DMS 273 (cell line): ENCODE measurements around the gene SPATA1.
"Not testable (repeated sequence)": the region's sequence is repeated elsewhere in the genome, so short reads cannot be mapped to it uniquely, and the experiment has no call there.

ENCODE experiments used
- DNase-seq: peaks from one replicate; lab custom pipeline; 2025; ENCODE audit not compliant: unreplicated experiment; lab: John Stamatoyannopoulos, UW

SPATA1 gene

DNA sequence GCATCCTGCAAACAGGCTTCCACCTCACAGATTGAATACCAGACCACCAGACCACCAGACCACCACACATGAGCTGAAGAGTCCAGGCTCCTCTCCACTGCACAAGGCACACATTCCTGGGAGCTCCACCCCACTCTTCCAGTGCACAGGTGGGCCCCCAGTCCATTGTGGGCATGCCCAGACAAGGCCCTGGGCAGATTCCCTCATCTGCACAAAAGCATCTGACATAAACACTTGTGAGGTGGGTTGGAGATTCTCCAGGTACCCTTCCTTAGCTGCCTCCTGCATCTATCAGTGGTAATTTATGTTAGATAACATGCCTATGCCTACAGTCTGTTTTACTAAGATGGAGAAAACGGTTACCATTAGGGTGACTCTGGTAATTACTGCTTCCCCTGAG lies 79.6 kb downstream of the SPATA1 start:
- no peak for DNase-seq

DNA sequence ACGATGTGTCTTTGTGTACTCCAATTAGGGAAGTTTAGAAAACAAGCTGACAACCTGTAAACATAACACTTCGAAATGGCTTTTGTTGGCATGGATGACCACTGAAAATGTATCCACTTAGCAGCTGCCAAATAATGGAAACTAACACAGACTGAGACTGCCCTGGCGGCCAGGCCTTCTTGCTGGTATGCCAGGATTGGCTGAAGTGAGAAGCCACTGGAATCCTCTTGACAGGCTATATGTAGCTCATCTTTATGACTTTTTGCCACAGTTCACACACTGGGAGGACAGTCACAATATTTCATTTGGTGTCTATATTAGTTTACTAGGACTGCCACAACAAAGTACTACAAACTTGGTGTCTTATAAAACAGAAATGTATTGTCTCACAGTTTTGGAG lies 80.9 kb downstream of the SPATA1 start:
- DNase-seq, result no peak

DNA sequence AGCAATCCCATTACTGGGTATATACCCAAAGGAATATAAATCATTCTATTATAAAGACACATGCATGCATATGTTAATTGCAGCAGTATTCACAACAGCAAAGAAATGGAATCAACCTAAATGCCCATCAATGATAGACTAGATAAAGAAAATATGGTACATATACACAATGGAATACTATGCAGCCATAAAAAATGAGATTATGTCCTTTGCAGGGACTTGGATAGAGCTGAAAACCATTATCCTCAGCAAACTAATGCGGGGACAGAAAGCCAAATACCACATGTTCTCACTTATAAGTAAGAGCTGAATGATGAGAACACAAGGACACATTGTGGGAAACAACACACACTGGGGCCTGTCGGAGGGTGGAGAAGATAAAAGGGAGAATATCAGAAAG lies 88.8 kb downstream of the SPATA1 start:
- not testable (repeated sequence) for DNase-seq

DNA sequence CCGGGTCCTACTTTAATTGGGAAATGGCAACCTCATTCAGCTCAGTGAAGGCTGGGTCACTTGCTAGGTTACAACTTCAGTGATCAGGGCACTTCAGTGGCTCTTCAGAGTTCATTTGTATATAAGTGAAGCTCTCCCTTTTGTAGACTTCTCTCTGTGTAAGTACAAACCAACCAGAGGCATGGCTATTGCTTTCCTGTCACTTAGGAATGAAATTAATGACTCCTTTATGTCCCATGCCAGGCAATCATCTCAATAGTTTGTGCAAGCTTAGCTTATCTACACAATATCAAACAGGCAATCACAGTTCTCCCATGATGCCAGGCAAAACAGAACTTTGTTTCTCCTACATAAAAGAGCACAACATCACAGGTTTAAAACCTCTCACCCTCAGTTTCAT lies 90.8 kb downstream of the SPATA1 start:
- no peak for DNase-seq

DNA sequence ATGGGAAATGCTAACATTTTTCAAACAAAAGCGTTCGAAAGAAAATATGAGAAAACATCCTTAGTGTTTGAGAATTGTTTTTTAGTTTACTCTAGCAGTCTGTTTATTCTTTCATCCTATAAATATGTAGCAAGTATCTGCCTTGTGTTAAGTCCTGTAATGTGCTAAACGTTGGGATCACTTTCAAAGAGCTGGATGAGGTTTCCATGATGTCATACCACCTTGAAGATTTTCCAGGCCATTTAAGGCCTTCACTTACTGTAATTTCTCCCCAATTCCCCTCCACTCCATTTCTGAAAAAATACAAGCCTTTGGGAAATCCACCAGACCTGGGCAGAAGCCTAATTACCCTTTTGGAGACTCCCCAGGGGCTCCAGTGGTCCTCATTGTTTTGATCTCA lies 92.2 kb downstream of the SPATA1 start:
- no peak for DNase-seq

GRCh38 chr1:84598846-84599741 lies 92.9 kb downstream of the SPATA1 start:
- DNase-seq, result no peak

- no peak for DNase-seq
Measured at GRCh38 chr1:84600796-84601195, 94.6 kb downstream of the SPATA1 start.

DNA sequence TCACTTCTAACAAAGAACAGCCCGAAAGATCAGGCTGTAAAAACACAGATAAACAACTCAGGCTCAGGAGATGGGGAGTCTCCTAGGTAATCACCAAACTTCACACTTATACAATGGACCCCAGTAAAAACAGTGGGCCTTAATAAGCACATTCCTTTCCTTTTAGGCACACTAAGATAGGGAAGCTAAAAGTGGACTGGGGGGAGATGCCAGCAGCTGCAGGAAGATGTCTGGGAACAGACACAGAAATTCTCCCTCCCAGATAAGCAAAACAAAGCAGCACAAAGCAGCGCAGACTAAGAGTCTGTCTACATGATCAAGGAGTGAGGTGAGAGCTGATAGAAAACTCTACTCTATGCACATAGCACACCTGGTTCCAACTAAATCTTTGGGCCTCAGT lies 97.0 kb downstream of the SPATA1 start:
- DNase-seq, result no peak

DNA sequence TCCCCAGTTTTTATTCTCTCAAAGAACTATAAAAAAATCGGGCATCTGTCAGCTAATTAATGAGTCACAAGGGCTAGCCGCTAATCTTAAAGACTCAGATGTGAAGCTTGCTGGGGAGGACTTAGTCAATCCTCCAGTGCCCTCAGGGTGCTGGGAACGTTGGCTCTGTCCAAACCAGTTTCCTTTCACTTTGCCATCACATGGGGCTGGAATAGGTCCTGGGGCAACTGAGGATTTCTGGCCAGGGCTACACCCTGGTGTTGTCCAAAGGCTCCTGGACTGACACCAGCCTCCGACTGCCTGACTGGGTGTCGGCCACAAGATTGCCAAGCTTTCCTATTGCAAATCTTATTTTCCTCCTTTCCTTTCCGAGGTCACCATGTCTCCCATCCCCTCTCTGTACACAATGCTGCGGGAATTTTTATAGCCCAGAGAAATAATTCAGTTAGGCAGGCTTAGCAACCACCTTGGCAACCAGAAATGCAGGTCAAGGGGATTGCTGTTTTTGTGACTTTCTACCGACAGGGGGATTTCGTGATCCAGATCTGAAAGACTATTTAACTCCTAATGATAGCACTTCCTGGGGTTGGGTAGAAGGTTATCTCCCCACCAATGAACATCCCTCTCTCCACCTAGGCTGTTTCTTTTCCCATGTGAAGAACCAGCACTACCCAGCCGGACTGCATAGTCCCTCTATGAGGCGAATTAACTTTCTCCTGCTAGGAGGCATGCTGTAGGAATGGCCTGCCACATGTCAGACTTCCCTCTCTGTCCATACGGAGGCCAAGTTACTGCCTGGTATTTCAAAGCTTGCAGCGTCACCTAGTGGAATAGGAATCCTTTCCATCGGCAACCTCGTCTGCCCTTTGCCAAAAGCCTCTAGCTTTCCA lies 98.0 kb downstream of the SPATA1 start:
- DNase-seq, result peak; percentile 45

DNA sequence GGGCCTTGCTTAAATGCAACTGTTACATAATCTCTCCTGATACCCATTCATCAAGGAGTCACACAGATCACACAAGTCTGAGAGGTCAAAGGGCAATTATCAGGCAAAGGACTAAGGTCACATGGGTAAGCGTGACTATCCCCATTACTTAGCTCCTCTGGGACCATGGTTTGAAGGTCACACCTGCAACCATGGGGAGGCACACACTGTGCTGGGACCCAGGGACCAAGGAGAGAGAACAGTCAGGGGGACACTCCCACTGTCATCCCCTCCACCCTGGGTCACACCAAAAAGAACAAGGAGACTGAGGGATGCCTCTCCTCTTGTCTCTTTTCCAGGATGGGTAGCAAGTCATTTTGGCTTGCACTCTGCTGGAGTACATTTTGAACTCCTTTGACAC lies 99.0 kb downstream of the SPATA1 start:
- DNase-seq, result no peak

DNA sequence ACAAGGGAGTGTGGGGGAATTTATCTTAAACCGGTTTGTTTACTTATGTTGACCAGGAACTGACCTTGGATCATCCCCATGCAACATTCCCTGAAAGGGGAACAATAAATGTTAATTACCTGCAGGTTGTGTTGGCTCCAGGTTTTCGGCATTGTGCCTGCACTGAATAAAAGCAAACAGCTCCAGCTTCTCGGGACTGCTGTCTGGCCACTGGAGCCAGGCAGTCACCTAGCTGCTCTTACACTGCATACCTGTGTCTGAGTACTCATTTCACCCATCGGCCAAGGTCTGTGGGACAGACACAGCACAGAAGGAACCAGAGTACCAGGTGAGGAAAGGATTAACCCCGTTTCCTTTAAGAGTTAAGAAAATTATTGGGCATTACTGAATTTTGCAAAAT lies 100.8 kb downstream of the SPATA1 start:
- DNase-seq, result no peak

GRCh38 chr1:84611091-84611490 lies 104.9 kb downstream of the SPATA1 start:
- no peak for DNase-seq

DNA sequence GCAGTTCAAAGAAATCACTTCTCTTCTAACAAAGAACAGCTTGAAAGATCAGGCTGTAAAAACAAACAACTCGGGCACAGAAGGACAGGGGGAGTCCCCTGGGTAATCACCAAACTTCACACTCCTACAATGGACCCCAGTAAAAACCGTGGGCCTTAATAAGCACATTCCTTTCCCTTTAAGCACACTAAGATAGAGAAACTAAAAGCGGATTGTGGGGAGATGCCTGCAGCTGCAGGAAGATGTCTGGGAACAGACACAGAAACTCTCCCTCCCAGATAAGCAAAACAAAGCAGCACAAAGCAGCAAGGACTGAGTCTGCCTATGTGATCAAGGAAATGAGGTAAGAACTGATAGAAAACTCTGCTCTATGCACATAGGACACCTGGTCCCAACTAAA lies 105.6 kb downstream of the SPATA1 start:
- DNase-seq, result peak; percentile 11

DNA sequence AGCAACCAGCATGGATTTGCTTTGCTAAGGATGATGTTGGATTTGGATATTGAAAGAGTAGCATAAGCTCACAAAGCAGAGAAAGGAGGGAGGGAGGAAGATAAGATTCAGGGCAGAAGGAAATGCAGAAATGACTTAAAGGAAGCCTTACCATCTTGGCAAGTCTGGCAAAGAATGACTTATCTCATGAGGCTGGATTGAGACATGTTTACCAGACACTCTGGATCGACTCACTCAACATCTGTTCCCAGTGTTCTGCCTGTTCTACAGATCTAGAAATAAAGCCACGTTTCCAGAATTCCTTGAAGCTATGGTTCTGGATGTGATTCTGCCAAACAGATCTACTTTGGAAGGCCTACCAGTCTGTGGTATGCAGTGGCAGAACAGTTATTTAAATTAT lies 106.8 kb downstream of the SPATA1 start:
- DNase-seq, result no peak

- DNase-seq, result no peak
Measured at GRCh38 chr1:84613887-84614286, 107.7 kb downstream of the SPATA1 start.

GRCh38 chr1:84615790-84616189 lies 109.6 kb downstream of the SPATA1 start:
- no peak for DNase-seq
